H1 (cell line): ENCODE data around the gene PLCL1. TPM values are rescaled to one million over a fixed set of nuclear protein-coding genes. Genes with fewer than 3 reads are reported as not detected.

ENCODE experiments used
- CTCF ChIA-PET: fragments of 300-600 bp; sonication (Branson Sonifier 250); formaldehyde crosslinking; loops from one replicate; lab custom pipeline; 2021; ENCODE audit not compliant: partially characterized antibody; lab: Charles Lee
- POLR2A ChIA-PET: fragments of 300-600 bp; sonication (Branson Sonifier 250); formaldehyde crosslinking; loops from one replicate; lab custom pipeline; 2021; ENCODE audit warnings: inconsistent platforms; ENCODE audit not compliant: partially characterized antibody; lab: Charles Lee
- DNase-seq, 2 experiments: peaks; one replicate each; pipeline versions ENCODE4 v3.0.0 to v3.0.0-alpha.2; 2010 to 2022; ENCODE audit warnings: low spot score in 2 of 2, low read depth in 1 of 2, mixed read lengths in 1 of 2
- FAIRE-seq: peaks from 2 replicates; lab custom pipeline; 2011; peaks lifted over from hg19 to GRCh38; lab: Jason Lieb, UNC
- H2AFZ ChIP-seq: 2 replicates; pipeline ENCODE4 v1.8.1; 2012; ENCODE audit warnings: low read length, inconsistent platforms
- H2AK5ac ChIP-seq: 2 replicates; pipeline ENCODE4 v1.6.1; 2013; ENCODE audit warnings: low read depth, low read length
- H2BK120ac ChIP-seq: replicated peaks from 2 replicates; pipeline ENCODE3; 2013; ENCODE audit warnings: low read depth, low read length, inconsistent platforms
- H2BK12ac ChIP-seq: 2 replicates; pipeline ENCODE4 v1.6.1; 2013; ENCODE audit warnings: low read depth, low read length
- H2BK15ac ChIP-seq: 2 replicates; pipeline ENCODE4 v1.6.1; 2013; ENCODE audit warnings: low read length
- H2BK20ac ChIP-seq: 2 replicates; pipeline ENCODE4 v1.6.1; 2013; ENCODE audit warnings: low read length
- H2BK5ac ChIP-seq: 2 replicates; pipeline ENCODE4 v1.6.1; 2013; ENCODE audit warnings: low read depth, low read length
- H3K14ac ChIP-seq: 2 replicates; pipeline ENCODE4 v1.6.1; 2013; ENCODE audit warnings: inconsistent platforms; ENCODE audit not compliant: insufficient read length
- H3K18ac ChIP-seq: 2 replicates; pipeline ENCODE4 v1.6.1; 2013; ENCODE audit warnings: low read length; ENCODE audit errors: extremely low read depth
- H3K23ac ChIP-seq: 2 replicates; pipeline ENCODE4 v1.6.1; 2013; ENCODE audit warnings: inconsistent platforms; ENCODE audit not compliant: insufficient read length
- H3K23me2 ChIP-seq: 2 replicates; pipeline ENCODE4 v1.6.1; 2013; ENCODE audit warnings: low read depth, low read length
- H3K27ac ChIP-seq: 2 replicates; pipeline ENCODE4 v1.6.1; 2011; ENCODE audit warnings: low read depth, low read length, inconsistent platforms
- H3K27me3 ChIP-seq, 4 experiments: replicated peaks in 1 of 4; 1 replicate in 1 of 4; 2 replicates in 3 of 4; pipeline versions ENCODE4 v1.6.1 to v1.8.1; 2011 to 2013; ENCODE audit warnings: low read length in 3 of 4, mild to moderate bottlenecking in 3 of 4, inconsistent platforms in 2 of 4, mixed read lengths in 2 of 4, moderate library complexity in 1 of 4; ENCODE audit not compliant: control insufficient read depth in 3 of 4, insufficient read depth in 3 of 4; ENCODE audit errors: extremely low read depth in 1 of 4
- H3K36me3 ChIP-seq, 4 experiments: 2 replicates each; pipeline versions ENCODE4 v1.6.1 to v1.8.1; 2011 to 2013; ENCODE audit warnings: mild to moderate bottlenecking in 4 of 4, low read length in 3 of 4, moderate library complexity in 2 of 4, control low read depth in 1 of 4, inconsistent platforms in 1 of 4; ENCODE audit not compliant: insufficient read depth in 4 of 4, control insufficient read depth in 2 of 4
- H3K4ac ChIP-seq: replicated peaks from 2 replicates; pipeline ENCODE3; 2013; ENCODE audit warnings: low read length, low read depth, mixed read lengths, inconsistent platforms; ENCODE audit not compliant: insufficient read length
- H3K4me1 ChIP-seq, 4 experiments: replicated peaks in 1 of 4; 1 replicate in 1 of 4; 2 replicates in 3 of 4; pipeline versions ENCODE4 v1.6.1 to v1.8.1; 2011 to 2013; ENCODE audit warnings: low read length in 3 of 4, inconsistent platforms in 2 of 4, mixed read lengths in 1 of 4; ENCODE audit not compliant: insufficient read depth in 4 of 4, control insufficient read depth in 3 of 4
- H3K4me2 ChIP-seq, 2 experiments: 2 replicates each; pipeline versions ENCODE4 v1.6.1 to v1.8.1; 2011 to 2013; ENCODE audit warnings: low read depth in 2 of 2, low read length in 2 of 2, control low read depth in 1 of 2, inconsistent platforms in 1 of 2, mild to moderate bottlenecking in 1 of 2; ENCODE audit not compliant: insufficient read depth in 1 of 2
- H3K4me3 ChIP-seq, 4 experiments: fragments of 200-600, 300-600 bp in 1 of 4; sonication (generic), shearing (Covaris generic), sonication (Bioruptor Twin) in 1 of 4; 2 replicates each; pipeline versions ENCODE4 v1.5.1 to v1.8.1; 2011 to 2016; ENCODE audit warnings: low read length in 4 of 4, low read depth in 3 of 4, control low read depth in 2 of 4, inconsistent platforms in 2 of 4, mild to moderate bottlenecking in 2 of 4, mixed read lengths in 1 of 4, moderate library complexity in 1 of 4; ENCODE audit not compliant: insufficient read depth in 2 of 4; ENCODE audit errors: extremely low read depth in 1 of 4
- H3K56ac ChIP-seq: replicated peaks from 2 replicates; pipeline ENCODE3; 2013; ENCODE audit warnings: low read depth, mild to moderate bottlenecking, mixed read lengths, low read length, inconsistent platforms; ENCODE audit not compliant: insufficient read length
- H3K79me1 ChIP-seq: 2 replicates; pipeline ENCODE4 v1.6.1; 2013; ENCODE audit warnings: low read depth, low read length, control low read depth
- H3K79me2 ChIP-seq, 2 experiments: 2 replicates each; pipeline versions ENCODE4 v1.6.1 to v1.8.1; 2012 to 2013; ENCODE audit warnings: low read length in 2 of 2, mild to moderate bottlenecking in 2 of 2, inconsistent platforms in 1 of 2; ENCODE audit not compliant: insufficient read depth in 2 of 2, control insufficient read depth in 1 of 2
- H3K9ac ChIP-seq, 4 experiments: replicated peaks in 1 of 4; 1 replicate in 1 of 4; 2 replicates in 3 of 4; pipeline versions ENCODE4 v1.6.1 to v1.8.1; 2011 to 2013; ENCODE audit warnings: low read depth in 3 of 4, low read length in 3 of 4, control low read depth in 2 of 4, mild to moderate bottlenecking in 2 of 4, moderate library complexity in 2 of 4, inconsistent platforms in 1 of 4; ENCODE audit errors: extremely low read depth in 1 of 4
- H3K9me3 ChIP-seq, 2 experiments: 2 replicates each; pipeline versions ENCODE4 v1.6.1 to v1.8.1; 2012 to 2013; ENCODE audit warnings: mild to moderate bottlenecking in 2 of 2, moderate library complexity in 2 of 2, control low read depth in 1 of 2, inconsistent platforms in 1 of 2, low read depth in 1 of 2, low read length in 1 of 2, mixed read lengths in 1 of 2; ENCODE audit not compliant: insufficient read depth in 2 of 2
- H4K20me1 ChIP-seq, 2 experiments: replicated peaks in 1 of 2; 2 replicates each; pipeline versions ENCODE3 to v1.8.1; 2011 to 2013; ENCODE audit warnings: inconsistent platforms in 2 of 2, low read length in 2 of 2, mild to moderate bottlenecking in 1 of 2; ENCODE audit not compliant: insufficient read depth in 2 of 2, control insufficient read depth in 1 of 2
- H4K5ac ChIP-seq: 2 replicates; pipeline ENCODE4 v1.6.1; 2013; ENCODE audit warnings: low read length, low read depth, mixed read lengths, inconsistent platforms; ENCODE audit not compliant: insufficient read length
- H4K8ac ChIP-seq: 2 replicates; pipeline ENCODE4 v1.8.0; 2013; ENCODE audit warnings: mild to moderate bottlenecking, moderate library complexity, low read length, inconsistent platforms; ENCODE audit not compliant: insufficient read depth; ENCODE audit errors: extremely low read depth
- H4K91ac ChIP-seq: replicated peaks from 2 replicates; pipeline ENCODE3; 2013; ENCODE audit warnings: low read length, mixed read lengths, inconsistent platforms; ENCODE audit not compliant: insufficient read length
- BACH1 ChIP-seq: IDR thresholded peaks from 2 replicates; pipeline ENCODE4 v1.6.1; 2012; ENCODE audit warnings: low read length, improper control_type of control experiment
- KDM1A ChIP-seq: fragments of 200-600, 300-600 bp; sonication (generic); IDR thresholded peaks from 2 replicates; pipeline ENCODE4 v1.7.1; 2016; ENCODE audit warnings: mild to moderate bottlenecking, low read length, borderline replicate concordance
- WGBS, 2 experiments: shearing (Covaris generic) in 1 of 2; methylation state at CpG; one replicate each; pipeline versions ENCODE4 v1.1.6 to v1.1.7; 2013 to 2015; ENCODE audit warnings: low lambda C conversion rate in 2 of 2, mixed read lengths in 2 of 2, inconsistent platforms in 1 of 2, low coverage in 1 of 2, missing lambda C conversion rate in 1 of 2; ENCODE audit not compliant: insufficient replicate concordance in 2 of 2, insufficient coverage in 1 of 2, insufficient read length in 1 of 2; ENCODE audit errors: extremely low coverage in 1 of 2, missing lambda C conversion rate in 1 of 2; 5-methylcytosine and 5-hydroxymethylcytosine counted together
- polyA plus RNA-seq, 7 experiments: library from polyadenylated mRNA; depleted of rRNA in 3 of 7; stranded (reverse) in 5 of 7; unstranded in 2 of 7; fragments of >200 nt in 5 of 7; fragments of 200-250 nt in 2 of 7; gene quantifications; 1 replicate in 5 of 7; 2 replicates in 1 of 7; 4 replicates in 1 of 7; pipeline versions ENCODE4 v1.2.1 to v1.2.3, GENCODE V29; 2011 to 2013; ENCODE audit warnings: missing spikeins in 2 of 7, mixed read lengths in 2 of 7
- total RNA-seq: library from RNA; stranded (reverse); fragmentation: NEBNext Ultra II Directional; extraction: Animal tissue kit (Norgen Biotek cat#: 25700); gene quantifications from 2 replicates; pipeline ENCODE4 v1.2.1, GENCODE V29; 2021

Gene PLCL1
- total and polyA plus RNA-seq, 2 of the 8 experiments (the other 6 are each of a cell fraction or from before 2014, with no cell fraction given): not detected

GRCh38 chr2:197992482-197993133, 188.2 kb downstream of the PLCL1 start:
- no peak overlapping the region for H2BK12ac ChIP-seq
- H3K4me2 ChIP-seq: no peak overlapping the region
- no peak overlapping the region for H2BK20ac ChIP-seq
- ChIA-PET POLR2A (no interaction called here), CTCF (interaction anchor here (1.2 to 1.4 kb wide), 2 partner anchors 14 to 142 kb away, joined by 3 to 4 read pairs; no protein-coding TSS in a partner anchor)
- peaks cover 0 to 3% of the 10 kb centered on the region in 2 experiments; a peak in 1 of 4 replicates for H3K9me3 ChIP-seq
- H2BK5ac ChIP-seq: no peak overlapping the region
- no peak overlapping the region for H2BK120ac ChIP-seq
- H4K91ac ChIP-seq: no peak overlapping the region
- no peak overlapping the region for H3K18ac ChIP-seq
- H3K4me3 ChIP-seq: no peak overlapping the region
- H3K4me1 ChIP-seq: no peaks in the 10 kb centered on the region
- H2AFZ ChIP-seq: no peak overlapping the region
- no peaks in the 10 kb centered on the region for H3K27me3 ChIP-seq
- no peak for FAIRE-seq
- no peak overlapping the region for H3K56ac ChIP-seq
- no peak overlapping the region for H2AK5ac ChIP-seq
- no peaks in the 10 kb centered on the region for H4K20me1 ChIP-seq
- 92% methylated on average over 4 of the region's 4 CpGs; no CpG with 5 or more reads in 1 of the 2 experiments for WGBS, 2 experiments
- TF ChIP-seq KDM1A (no peak), BACH1 (no peak)
- H3K4ac ChIP-seq: no peak overlapping the region
- H3K79me1 ChIP-seq: no peaks in the 10 kb centered on the region
- DNase-seq: no peak
- no peak overlapping the region for H2BK15ac ChIP-seq
- H3K23ac ChIP-seq: no peak overlapping the region
- H3K79me2 ChIP-seq: no peaks in the 10 kb centered on the region
- no peaks in the 10 kb centered on the region for H3K36me3 ChIP-seq
- no peak overlapping the region for H3K27ac ChIP-seq
- H4K8ac ChIP-seq: no peak overlapping the region
- no peak overlapping the region for H4K5ac ChIP-seq
- no peak overlapping the region for H3K9ac ChIP-seq
- H3K14ac ChIP-seq: no peak overlapping the region
- no peaks in the 10 kb centered on the region for H3K23me2 ChIP-seq
